ENCODE results near the gene MPZL1. TPM values are rescaled to one million over a fixed set of nuclear protein-coding genes. Genes with fewer than 3 reads are reported as not detected.

MPZL1 gene
- total RNA-seq, 1 donor from 2014 or later, result 36.0 TPM

- intact Hi-C loops (cut with micrococcal nuclease), result no loop called here
Observed at GRCh38 chr1:167837326-167837725, 115.5 kb downstream of the MPZL1 start.

GRCh38 chr1:167839009-167839408, 117.2 kb downstream of the MPZL1 start:
- intact Hi-C loops (cut with micrococcal nuclease), result no loop called here

Other genes starting within 250 kb of the MPZL1 start
- 211 and 220 TPM in 2 replicates for gene CD247, start 203.5 kb upstream of the MPZL1 start, total RNA-seq
- gene CREG1, start 168.2 kb upstream of the MPZL1 start, total RNA-seq, result 12.8 and 13.7 TPM in 2 replicates
- gene RCSD1, start 91.8 kb upstream of the MPZL1 start, total RNA-seq, result 131 and 132 TPM in 2 replicates
- 0.07 and 0.46 TPM in 2 replicates for gene ADCY10, start 192.2 kb downstream of the MPZL1 start, total RNA-seq
- gene DCAF6, start 214.7 kb downstream of the MPZL1 start, total RNA-seq, result 21.6 and 22.9 TPM in 2 replicates
- 45.3 and 51.7 TPM in 2 replicates for gene MPC2, start 215.1 kb downstream of the MPZL1 start, total RNA-seq

Data from T-helper 1 cell treated with Interleukin-12 subunit alpha and Interleukin-12 subunit beta and Interleukin-4 antibody, amounts not matched to agents 30 ng/mL and 1 ng/mL, for 36 hours (primary cell).